GM12872 (cell line): ENCODE data around the gene NOTCH2.

Experiments
- CTCF ChIP-seq: IDR thresholded peaks from 3 replicates; pipeline ENCODE4 v1.5.1; 2011; ENCODE audit warnings: low read depth, mild to moderate bottlenecking, low read length, moderate library complexity; ENCODE audit not compliant: insufficient read depth

NOTCH2 gene

GRCh38 chr1:119908661-119909060, 160.8 kb downstream of the NOTCH2 start:
- no peak for TF ChIP-seq CTCF

DNA sequence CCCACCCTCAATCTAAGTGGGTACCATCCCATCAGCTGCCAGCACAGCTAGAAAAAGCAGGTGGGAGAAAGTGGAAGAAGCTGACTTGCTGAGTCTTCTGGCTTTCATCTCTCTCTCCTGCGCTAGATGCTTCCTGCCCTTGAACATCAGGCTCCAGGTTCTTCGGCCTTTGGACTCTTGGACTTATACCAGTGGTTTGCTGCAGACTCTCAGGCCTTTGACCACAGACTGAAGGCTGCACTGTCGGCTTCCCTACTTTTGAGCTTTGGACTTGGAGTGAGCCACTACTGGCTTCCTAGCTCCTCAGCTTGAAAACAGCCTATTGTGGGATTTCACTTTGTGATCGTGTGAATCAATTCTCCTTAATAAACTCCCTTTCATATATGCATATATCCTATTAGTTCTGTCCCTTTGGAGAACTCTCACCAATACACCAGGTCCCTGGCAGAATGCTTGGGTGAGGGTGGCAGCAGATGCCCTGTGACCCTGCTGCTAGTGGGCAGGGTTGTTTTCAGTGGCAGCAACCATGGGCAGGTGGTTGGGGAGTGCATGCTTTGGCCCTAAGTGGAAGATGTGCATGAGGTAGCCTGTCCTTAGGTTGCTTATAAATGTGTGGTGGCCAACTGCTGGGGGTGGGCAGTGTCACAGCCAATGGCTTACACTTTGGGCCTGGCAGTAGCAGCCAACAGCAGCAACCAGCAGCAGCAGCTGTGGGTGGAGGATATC, 162.4 kb downstream of the NOTCH2 start:
- no peak for TF ChIP-seq CTCF

- no peak for TF ChIP-seq CTCF
Measured at GRCh38 chr1:119903443-119903835, 166.0 kb downstream of the NOTCH2 start.

DNA sequence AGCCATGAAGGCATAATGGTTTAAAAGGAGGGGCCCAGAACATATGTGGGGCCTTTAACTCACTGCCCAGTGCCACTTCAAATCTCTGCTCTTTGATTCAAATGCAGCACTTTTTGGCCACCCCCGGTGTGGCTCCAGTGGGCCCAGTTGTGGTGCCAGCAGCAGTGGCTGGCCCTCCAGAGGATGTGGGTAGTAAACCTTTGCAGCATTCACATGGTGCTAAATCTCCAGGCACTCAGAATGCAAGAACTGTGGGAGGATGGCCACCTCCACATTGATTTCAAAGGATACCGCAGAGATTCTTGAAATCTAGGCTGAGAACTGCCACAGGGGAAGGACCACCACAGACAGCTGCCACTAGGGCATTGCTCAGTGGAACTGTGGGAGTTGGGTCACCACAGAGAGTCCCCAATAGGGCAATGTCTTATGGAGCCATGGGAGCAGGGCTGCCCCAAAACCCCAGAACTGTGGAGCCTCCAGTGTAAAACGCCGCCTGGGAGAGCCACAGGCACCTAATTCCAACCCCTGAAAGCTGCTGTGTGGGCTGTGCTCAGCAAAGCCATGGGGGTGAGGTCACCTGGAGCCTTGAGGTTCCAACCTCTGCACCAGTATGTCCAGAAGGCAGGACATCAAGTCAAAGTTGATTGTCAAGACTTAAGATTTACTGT, 166.6 kb downstream of the NOTCH2 start:
- no peak for TF ChIP-seq CTCF

DNA sequence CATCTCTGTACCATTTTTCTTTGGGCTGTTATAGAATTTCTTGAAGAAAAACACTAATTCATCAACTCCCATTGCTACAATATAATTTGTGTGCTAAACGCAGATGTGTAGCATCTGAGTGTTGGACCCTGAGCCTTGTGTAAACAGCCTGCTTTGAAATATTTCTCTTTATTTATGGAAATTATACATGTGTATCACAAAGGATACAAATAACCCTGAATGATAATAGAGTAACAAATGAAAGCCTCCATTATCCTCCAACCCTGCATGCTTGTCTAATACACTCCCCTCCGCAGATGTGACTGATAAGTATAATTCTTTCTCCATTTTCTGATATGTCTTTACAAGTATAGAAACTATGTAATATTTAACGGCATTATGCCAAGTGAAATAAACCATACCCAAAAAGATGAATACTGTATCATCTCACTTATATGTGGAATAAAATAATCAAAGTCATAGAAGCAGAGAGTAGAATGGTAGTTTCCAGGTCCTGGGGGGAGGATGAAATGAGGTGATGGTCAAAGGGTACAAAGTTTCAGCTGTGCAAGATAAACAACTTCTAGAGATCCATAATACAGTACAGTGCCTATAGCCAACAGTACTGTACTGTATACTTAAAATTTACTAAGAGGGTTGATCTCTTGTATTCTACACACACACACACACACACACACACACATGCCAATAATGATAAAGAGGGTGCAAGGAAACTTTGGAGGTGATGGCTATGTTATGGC, 170.3 kb downstream of the NOTCH2 start:
- TF ChIP-seq CTCF = no peak

- TF ChIP-seq CTCF = no peak
Measured at GRCh38 chr1:119898530-119898929, 170.9 kb downstream of the NOTCH2 start.

GRCh38 chr1:119896303-119896702, 173.2 kb downstream of the NOTCH2 start, which contains the start of gene ADAM30:
Gene ADAM30, minus strand, starts transcription at chr1:119896515. Its CDS starts 179 bp downstream, at chr1:119896336.
- no peak for TF ChIP-seq CTCF
